SK-N-SH treated with all-trans-retinoic acid at 6 μM for 48 hours (cell line): ENCODE measurements around the gene ALX4.

ENCODE experiments used
- ARNTL ChIP-seq: fragments of 450-650 bp; formaldehyde crosslinking; IDR thresholded peaks from 2 replicates; pipeline ENCODE4 v1.5.0; 2020; ENCODE audit warnings: low read depth, mild to moderate bottlenecking, moderate library complexity, borderline replicate concordance
- BACH2 ChIP-seq: fragments of 250-450 bp; sonication (Bioruptor Pico); IDR thresholded peaks from 2 replicates; pipeline ENCODE4 v1.9.0; 2021; ENCODE audit warnings: mild to moderate bottlenecking, borderline replicate concordance
- CSDC2 ChIP-seq: fragments of 250-450 bp; sonication (Bioruptor Pico); IDR thresholded peaks from 2 replicates; pipeline ENCODE4 v1.5.0; 2020; ENCODE audit warnings: mild to moderate bottlenecking, moderate library complexity
- OSR1 ChIP-seq: fragments of 250-450 bp; sonication (Bioruptor Pico); IDR thresholded peaks from 2 replicates; pipeline ENCODE4 v1.8.0; 2022; ENCODE audit warnings: moderate library complexity, mild to moderate bottlenecking, inconsistent platforms
- PPARA ChIP-seq: fragments of 250-450 bp; sonication (Bioruptor Pico); IDR thresholded peaks from 2 replicates; pipeline ENCODE4 v1.5.0; 2020; ENCODE audit warnings: mild to moderate bottlenecking, borderline replicate concordance
- RARB ChIP-seq: fragments of 250-450 bp; sonication (Bioruptor Pico); IDR thresholded peaks from 2 replicates; pipeline ENCODE4 v1.8.0; 2021; ENCODE audit warnings: mild to moderate bottlenecking, moderate library complexity
- TOX ChIP-seq: fragments of 250-450 bp; sonication (Bioruptor Pico); IDR thresholded peaks from 2 replicates; pipeline ENCODE4 v1.8.0; 2021; ENCODE audit warnings: mild to moderate bottlenecking, moderate library complexity, borderline replicate concordance
- ZC3H10 ChIP-seq: fragments of 250-450 bp; sonication (Bioruptor Pico); IDR thresholded peaks from 2 replicates; pipeline ENCODE4 v1.5.1; 2021; ENCODE audit warnings: mild to moderate bottlenecking, moderate library complexity
- ZNF70 ChIP-seq: fragments of 450-650 bp; formaldehyde crosslinking; IDR thresholded peaks from 2 replicates; pipeline ENCODE4 v1.5.0; 2020; ENCODE audit warnings: mild to moderate bottlenecking, moderate library complexity
- ZNF8 ChIP-seq: fragments of 450-650 bp; formaldehyde crosslinking; IDR thresholded peaks from 2 replicates; pipeline ENCODE4 v1.5.0; 2020; ENCODE audit warnings: mild to moderate bottlenecking, moderate library complexity
- TF ChIP-seq, protein P1 (sequence below): fragments of 250-450 bp; sonication (Bioruptor Pico); IDR thresholded peaks from 2 replicates; pipeline ENCODE4 v1.8.0; 2020; ENCODE audit warnings: mild to moderate bottlenecking, moderate library complexity, borderline replicate concordance
- TF ChIP-seq, protein P2 (sequence below): fragments of 250-450 bp; sonication (Bioruptor Pico); IDR thresholded peaks from 2 replicates; pipeline ENCODE4 v1.5.1; 2020; ENCODE audit warnings: low read depth, mild to moderate bottlenecking, moderate library complexity

DNA sequence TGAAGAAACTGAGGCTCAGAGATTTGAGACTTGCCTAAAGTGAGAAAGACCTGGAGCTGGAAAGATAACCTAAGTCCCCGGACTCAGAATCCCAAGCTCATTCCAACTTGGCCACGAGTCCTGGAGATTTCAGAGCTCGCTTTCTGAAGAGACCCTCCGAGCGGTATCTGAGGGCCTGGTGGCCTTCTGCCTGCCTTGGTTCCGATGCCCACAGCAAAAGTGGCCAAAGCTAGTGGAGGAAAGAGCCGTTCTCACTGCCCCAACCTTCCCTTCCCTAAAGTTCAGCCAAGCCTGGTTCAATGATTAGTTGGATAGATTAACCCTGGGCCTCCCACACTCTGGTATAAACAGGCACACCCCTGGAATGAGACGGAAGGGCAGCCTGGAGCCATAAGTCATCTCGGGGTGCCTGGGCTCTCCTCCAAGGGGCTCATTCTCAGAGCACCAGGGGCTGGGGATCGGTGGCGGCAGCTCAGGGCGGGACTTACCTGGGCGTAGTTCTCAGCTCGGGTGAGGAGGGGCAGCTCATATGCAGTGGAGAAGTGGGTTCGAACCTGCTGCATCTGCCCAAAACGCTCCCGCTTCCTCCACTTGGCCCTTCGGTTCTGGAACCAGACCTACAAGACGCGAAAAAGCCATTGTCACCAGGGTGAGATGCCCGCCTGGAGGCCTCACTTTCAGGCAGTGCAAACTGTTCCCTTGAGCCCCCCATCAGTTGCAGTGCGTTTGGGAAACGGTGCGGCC lies 42.8 kb downstream of the ALX4 start:
- TF ChIP-seq ZNF8 (CRISPR knock-in tag) (no peak), BACH2 (CRISPR knock-in tag) (no peak), PPARA (no peak), RARB (no peak), CSDC2 (no peak), ARNTL (no peak), ZC3H10 (CRISPR knock-in tag) (no peak), ZNF70 (CRISPR knock-in tag) (no peak), TOX (no peak), OSR1 (CRISPR knock-in tag) (no peak)
- TF ChIP-seq, protein P1, sequence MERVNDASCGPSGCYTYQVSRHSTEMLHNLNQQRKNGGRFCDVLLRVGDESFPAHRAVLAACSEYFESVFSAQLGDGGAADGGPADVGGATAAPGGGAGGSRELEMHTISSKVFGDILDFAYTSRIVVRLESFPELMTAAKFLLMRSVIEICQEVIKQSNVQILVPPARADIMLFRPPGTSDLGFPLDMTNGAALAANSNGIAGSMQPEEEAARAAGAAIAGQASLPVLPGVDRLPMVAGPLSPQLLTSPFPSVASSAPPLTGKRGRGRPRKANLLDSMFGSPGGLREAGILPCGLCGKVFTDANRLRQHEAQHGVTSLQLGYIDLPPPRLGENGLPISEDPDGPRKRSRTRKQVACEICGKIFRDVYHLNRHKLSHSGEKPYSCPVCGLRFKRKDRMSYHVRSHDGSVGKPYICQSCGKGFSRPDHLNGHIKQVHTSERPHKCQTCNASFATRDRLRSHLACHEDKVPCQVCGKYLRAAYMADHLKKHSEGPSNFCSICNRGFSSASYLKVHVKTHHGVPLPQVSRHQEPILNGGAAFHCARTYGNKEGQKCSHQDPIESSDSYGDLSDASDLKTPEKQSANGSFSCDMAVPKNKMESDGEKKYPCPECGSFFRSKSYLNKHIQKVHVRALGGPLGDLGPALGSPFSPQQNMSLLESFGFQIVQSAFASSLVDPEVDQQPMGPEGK (CRISPR knock-in tag): no peak
- TF ChIP-seq, protein P2, sequence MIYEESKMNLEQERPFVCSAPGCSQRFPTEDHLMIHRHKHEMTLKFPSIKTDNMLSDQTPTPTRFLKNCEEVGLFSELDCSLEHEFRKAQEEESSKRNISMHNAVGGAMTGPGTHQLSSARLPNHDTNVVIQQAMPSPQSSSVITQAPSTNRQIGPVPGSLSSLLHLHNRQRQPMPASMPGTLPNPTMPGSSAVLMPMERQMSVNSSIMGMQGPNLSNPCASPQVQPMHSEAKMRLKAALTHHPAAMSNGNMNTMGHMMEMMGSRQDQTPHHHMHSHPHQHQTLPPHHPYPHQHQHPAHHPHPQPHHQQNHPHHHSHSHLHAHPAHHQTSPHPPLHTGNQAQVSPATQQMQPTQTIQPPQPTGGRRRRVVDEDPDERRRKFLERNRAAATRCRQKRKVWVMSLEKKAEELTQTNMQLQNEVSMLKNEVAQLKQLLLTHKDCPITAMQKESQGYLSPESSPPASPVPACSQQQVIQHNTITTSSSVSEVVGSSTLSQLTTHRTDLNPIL (CRISPR knock-in tag): no peak
